Effector memory CD8-positive, alpha-beta T cell (primary cell): ENCODE measurements around the gene FCN2.

Experiments
- ATAC-seq: fragments of 150-1000 bp; cut with Tn5 transposase; replicated peaks from 2 replicates; pipeline ENCODE4 v1.10.0; 2021; ENCODE audit warnings: mild to moderate bottlenecking, moderate library complexity
- DNase-seq, 3 experiments: peaks; one replicate each; pipeline ENCODE4 v3.0.0; 2021
- H3K27ac Mint-ChIP-seq, 2 donors: one replicate each; pipeline ENCODE4 v1.8.0; 2022; ENCODE audit warnings: mild to moderate bottlenecking in 2 of 2, mixed read lengths in 2 of 2, moderate library complexity in 2 of 2
- H3K27me3 Mint-ChIP-seq, 2 donors: one replicate each; pipeline ENCODE4 v1.8.0; 2022; ENCODE audit warnings: mixed read lengths in 2 of 2
- H3K36me3 Mint-ChIP-seq: one replicate; pipeline ENCODE4 v1.8.0; 2022; ENCODE audit warnings: mild to moderate bottlenecking, moderate library complexity, mixed read lengths; ENCODE audit not compliant: insufficient read depth
- H3K4me1 Mint-ChIP-seq, 2 donors: one replicate each; pipeline ENCODE4 v1.8.0; 2022; ENCODE audit warnings: low read depth in 2 of 2, mixed read lengths in 2 of 2
- H3K4me3 Mint-ChIP-seq, 2 donors: one replicate each; pipeline ENCODE4 v1.8.0; 2022; ENCODE audit warnings: mild to moderate bottlenecking in 2 of 2, mixed read lengths in 2 of 2, moderate library complexity in 2 of 2
- H3K9me3 Mint-ChIP-seq, 2 donors: one replicate each; pipeline ENCODE4 v1.8.0; 2022; ENCODE audit warnings: mixed read lengths in 2 of 2

FCN2 gene

GRCh38 chr9:134892221-134892620 is 11.6 kb downstream of the FCN2 start:
- ATAC-seq (no peak), DNase-seq (no peak)
- H3K4me3 Mint-ChIP-seq, result no peak overlapping the region
- H3K36me3 Mint-ChIP-seq, result no peaks in the 10 kb centered on the region
- no peaks in the 10 kb centered on the region for H3K9me3 Mint-ChIP-seq
- H3K27me3 Mint-ChIP-seq, result peaks cover 46 to 88% of the 10 kb centered on the region in 2 donors
- no peak overlapping the region for H3K27ac Mint-ChIP-seq
- H3K4me1 Mint-ChIP-seq, result peaks cover 0 to 2% of the 10 kb centered on the region in 2 donors

- Mint-ChIP-seq H3K4me3 (no peak overlapping the region), H3K27ac (no peak overlapping the region), H3K4me1 (peaks cover 0 to under 1% of the 10 kb centered on the region in 2 donors), H3K36me3 (no peaks in the 10 kb centered on the region), H3K9me3 (no peaks in the 10 kb centered on the region), H3K27me3 (peaks cover 46 to 82% of the 10 kb centered on the region in 2 donors)
- ATAC-seq, result no peak
- no peak for DNase-seq
These were observed 12.3 kb downstream of the FCN2 start for GRCh38 chr9:134892820-134893420.

GRCh38 chr9:134894136-134894860 is 13.7 kb downstream of the FCN2 start:
- no peak overlapping the region for H3K27ac Mint-ChIP-seq
- no peaks in the 10 kb centered on the region for H3K36me3 Mint-ChIP-seq
- no peaks in the 10 kb centered on the region for H3K4me1 Mint-ChIP-seq
- ATAC-seq (no peak), DNase-seq (no peak)
- no peak overlapping the region for H3K4me3 Mint-ChIP-seq
- H3K27me3 Mint-ChIP-seq, result peaks cover 45 to 69% of the 10 kb centered on the region in 2 donors
- peaks cover 0 to 5% of the 10 kb centered on the region in 2 donors for H3K9me3 Mint-ChIP-seq

GRCh38 chr9:134895097-134895496 is 14.5 kb downstream of the FCN2 start:
- ATAC-seq (no peak), DNase-seq (no peak)
- no peak overlapping the region for H3K4me3 Mint-ChIP-seq
- peaks cover 44 to 61% of the 10 kb centered on the region in 2 donors for H3K27me3 Mint-ChIP-seq
- peaks cover 0 to 7% of the 10 kb centered on the region in 2 donors for H3K9me3 Mint-ChIP-seq
- no peaks in the 10 kb centered on the region for H3K4me1 Mint-ChIP-seq
- H3K27ac Mint-ChIP-seq, result no peak overlapping the region
- no peaks in the 10 kb centered on the region for H3K36me3 Mint-ChIP-seq

GRCh38 chr9:134895567-134895907 is 14.9 kb downstream of the FCN2 start:
- peaks cover 44 to 60% of the 10 kb centered on the region in 2 donors for H3K27me3 Mint-ChIP-seq
- peaks cover 0 to 7% of the 10 kb centered on the region in 2 donors for H3K9me3 Mint-ChIP-seq
- no peaks in the 10 kb centered on the region for H3K36me3 Mint-ChIP-seq
- no peak for DNase-seq
- H3K27ac Mint-ChIP-seq, result no peak overlapping the region
- no peak overlapping the region for H3K4me3 Mint-ChIP-seq
- no peaks in the 10 kb centered on the region for H3K4me1 Mint-ChIP-seq
- no peak for ATAC-seq

- Mint-ChIP-seq H3K27ac (no peak overlapping the region), H3K36me3 (no peaks in the 10 kb centered on the region), H3K4me3 (no peak overlapping the region), H3K4me1 (no peaks in the 10 kb centered on the region), H3K9me3 (peaks cover 0 to 7% of the 10 kb centered on the region in 2 donors), H3K27me3 (peaks cover 42 to 54% of the 10 kb centered on the region in 2 donors)
- DNase-seq (no peak), ATAC-seq (no peak)
These were observed 15.6 kb downstream of the FCN2 start for GRCh38 chr9:134895908-134896833.

GRCh38 chr9:134896834-134897583 is 16.4 kb downstream of the FCN2 start:
- Mint-ChIP-seq H3K36me3 (no peaks in the 10 kb centered on the region), H3K27me3 (peaks cover 34 to 46% of the 10 kb centered on the region in 2 donors), H3K27ac (no peak overlapping the region), H3K4me1 (no peaks in the 10 kb centered on the region), H3K4me3 (no peak overlapping the region), H3K9me3 (peaks cover 0 to 7% of the 10 kb centered on the region in 2 donors)
- ATAC-seq (no peak), DNase-seq (no peak)

GRCh38 chr9:134897584-134898170 is 17.1 kb downstream of the FCN2 start:
- ATAC-seq, result no peak
- H3K4me3 Mint-ChIP-seq, result no peak overlapping the region
- H3K4me1 Mint-ChIP-seq, result no peaks in the 10 kb centered on the region
- peaks cover 0 to 7% of the 10 kb centered on the region in 2 donors for H3K9me3 Mint-ChIP-seq
- H3K27me3 Mint-ChIP-seq, result peaks cover 33 to 39% of the 10 kb centered on the region in 2 donors
- H3K36me3 Mint-ChIP-seq, result no peaks in the 10 kb centered on the region
- no peak for DNase-seq
- no peak overlapping the region for H3K27ac Mint-ChIP-seq

GRCh38 chr9:134898319-134898718 is 17.7 kb downstream of the FCN2 start:
- Mint-ChIP-seq H3K9me3 (peaks cover 0 to 7% of the 10 kb centered on the region in 2 donors), H3K4me3 (no peak overlapping the region), H3K27ac (no peak overlapping the region), H3K36me3 (no peaks in the 10 kb centered on the region), H3K27me3 (peaks cover 33% of the 10 kb centered on the region in 2 donors), H3K4me1 (no peaks in the 10 kb centered on the region)
- ATAC-seq (no peak), DNase-seq (no peak)

GRCh38 chr9:134899168-134899567 is 18.6 kb downstream of the FCN2 start:
- Mint-ChIP-seq H3K36me3 (no peaks in the 10 kb centered on the region), H3K4me1 (no peaks in the 10 kb centered on the region), H3K9me3 (peaks cover 0 to 7% of the 10 kb centered on the region in 2 donors), H3K27me3 (peaks cover 24 to 33% of the 10 kb centered on the region in 2 donors), H3K4me3 (no peak overlapping the region), H3K27ac (no peak overlapping the region)
- DNase-seq (no peak), ATAC-seq (no peak)

- Mint-ChIP-seq H3K9me3 (peaks cover 0 to 7% of the 10 kb centered on the region in 2 donors), H3K27me3 (peaks cover 18 to 30% of the 10 kb centered on the region in 2 donors), H3K4me3 (no peak overlapping the region), H3K36me3 (no peaks in the 10 kb centered on the region), H3K4me1 (no peaks in the 10 kb centered on the region), H3K27ac (no peak overlapping the region)
- ATAC-seq, result no peak
- DNase-seq, result no peak
These were observed 19.2 kb downstream of the FCN2 start for GRCh38 chr9:134899818-134900217.

- no peak overlapping the region for H3K4me3 Mint-ChIP-seq
- peaks cover 0 to 7% of the 10 kb centered on the region in 2 donors for H3K9me3 Mint-ChIP-seq
- no peaks in the 10 kb centered on the region for H3K4me1 Mint-ChIP-seq
- no peak for DNase-seq
- peaks cover 3% of the 10 kb centered on the region for H3K36me3 Mint-ChIP-seq
- H3K27me3 Mint-ChIP-seq, result peaks cover 0 to 22% of the 10 kb centered on the region in 2 donors
- no peak overlapping the region for H3K27ac Mint-ChIP-seq
- ATAC-seq, result no peak
These were observed 22.3 kb downstream of the FCN2 start for GRCh38 chr9:134902936-134903335.
